Renal cortex interstitium (tissue), 11 donors: ENCODE data around the gene EXT2. TPM values are rescaled to one million over a fixed set of nuclear protein-coding genes. Genes with fewer than 3 reads are reported as not detected.

Source experiments
- DNase-seq, 11 donors: peaks; one replicate each; pipeline ENCODE4 v3.0.0-alpha.2; 2013; ENCODE audit warnings: low read depth in 9 of 11, low spot score in 4 of 11; ENCODE audit errors: extremely low read depth in 1 of 11
- polyA plus RNA-seq, 3 donors: library from polyadenylated mRNA; unstranded; fragments of 120-200 nt; gene quantifications; one replicate each; pipeline ENCODE4 v1.2.1, GENCODE V29; 2013; ENCODE audit not compliant: insufficient read length in 3 of 3

Gene EXT2
- polyA plus RNA-seq, 3 donors, result 67.9 to 69.4 (median 68.2) TPM

- peak in 9 of 11 donors; percentile 20 to 67 (median 44) for DNase-seq
Measured at GRCh38 chr11:44179173-44179572, 83.7 kb downstream of the EXT2 start.

GRCh38 chr11:44180107-44180506 is 84.6 kb downstream of the EXT2 start:
- no peak for DNase-seq

GRCh38 chr11:44185522-44185921 is 90.0 kb downstream of the EXT2 start:
- DNase-seq, result no peak

GRCh38 chr11:44186321-44186930 is 90.9 kb downstream of the EXT2 start:
- no peak for DNase-seq

GRCh38 chr11:44188643-44189042 is 93.2 kb downstream of the EXT2 start:
- no peak for DNase-seq

- no peak for DNase-seq
Measured at GRCh38 chr11:44189986-44190882, 94.8 kb downstream of the EXT2 start.

GRCh38 chr11:44190883-44191230 is 95.4 kb downstream of the EXT2 start:
- DNase-seq, result no peak

- no peak for DNase-seq
Measured at GRCh38 chr11:44191322-44192016, 96.0 kb downstream of the EXT2 start.

GRCh38 chr11:44192017-44192385 is 96.5 kb downstream of the EXT2 start:
- no peak for DNase-seq

- DNase-seq, result no peak
Measured at GRCh38 chr11:44192462-44193100, 97.1 kb downstream of the EXT2 start.

- DNase-seq, result no peak
Measured at GRCh38 chr11:44193856-44194255, 98.4 kb downstream of the EXT2 start.

GRCh38 chr11:44198146-44198724 is 102.8 kb downstream of the EXT2 start:
- no peak for DNase-seq

- no peak for DNase-seq
Measured at GRCh38 chr11:44199298-44199697, 103.8 kb downstream of the EXT2 start.

GRCh38 chr11:44199816-44200215 is 104.3 kb downstream of the EXT2 start:
- no peak for DNase-seq

- no peak for DNase-seq
Measured at GRCh38 chr11:44203270-44204043, 108.0 kb downstream of the EXT2 start.

GRCh38 chr11:44205352-44205751 is 109.9 kb downstream of the EXT2 start:
- DNase-seq, result no peak

GRCh38 chr11:44205836-44206235 is 110.4 kb downstream of the EXT2 start:
- DNase-seq, result no peak

- DNase-seq, result no peak
Measured at GRCh38 chr11:44207292-44207691, 111.8 kb downstream of the EXT2 start.
